ENCODE measurements around the gene PDLIM4.

PDLIM4 gene, protein sequence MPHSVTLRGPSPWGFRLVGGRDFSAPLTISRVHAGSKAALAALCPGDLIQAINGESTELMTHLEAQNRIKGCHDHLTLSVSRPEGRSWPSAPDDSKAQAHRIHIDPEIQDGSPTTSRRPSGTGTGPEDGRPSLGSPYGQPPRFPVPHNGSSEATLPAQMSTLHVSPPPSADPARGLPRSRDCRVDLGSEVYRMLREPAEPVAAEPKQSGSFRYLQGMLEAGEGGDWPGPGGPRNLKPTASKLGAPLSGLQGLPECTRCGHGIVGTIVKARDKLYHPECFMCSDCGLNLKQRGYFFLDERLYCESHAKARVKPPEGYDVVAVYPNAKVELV

DNA sequence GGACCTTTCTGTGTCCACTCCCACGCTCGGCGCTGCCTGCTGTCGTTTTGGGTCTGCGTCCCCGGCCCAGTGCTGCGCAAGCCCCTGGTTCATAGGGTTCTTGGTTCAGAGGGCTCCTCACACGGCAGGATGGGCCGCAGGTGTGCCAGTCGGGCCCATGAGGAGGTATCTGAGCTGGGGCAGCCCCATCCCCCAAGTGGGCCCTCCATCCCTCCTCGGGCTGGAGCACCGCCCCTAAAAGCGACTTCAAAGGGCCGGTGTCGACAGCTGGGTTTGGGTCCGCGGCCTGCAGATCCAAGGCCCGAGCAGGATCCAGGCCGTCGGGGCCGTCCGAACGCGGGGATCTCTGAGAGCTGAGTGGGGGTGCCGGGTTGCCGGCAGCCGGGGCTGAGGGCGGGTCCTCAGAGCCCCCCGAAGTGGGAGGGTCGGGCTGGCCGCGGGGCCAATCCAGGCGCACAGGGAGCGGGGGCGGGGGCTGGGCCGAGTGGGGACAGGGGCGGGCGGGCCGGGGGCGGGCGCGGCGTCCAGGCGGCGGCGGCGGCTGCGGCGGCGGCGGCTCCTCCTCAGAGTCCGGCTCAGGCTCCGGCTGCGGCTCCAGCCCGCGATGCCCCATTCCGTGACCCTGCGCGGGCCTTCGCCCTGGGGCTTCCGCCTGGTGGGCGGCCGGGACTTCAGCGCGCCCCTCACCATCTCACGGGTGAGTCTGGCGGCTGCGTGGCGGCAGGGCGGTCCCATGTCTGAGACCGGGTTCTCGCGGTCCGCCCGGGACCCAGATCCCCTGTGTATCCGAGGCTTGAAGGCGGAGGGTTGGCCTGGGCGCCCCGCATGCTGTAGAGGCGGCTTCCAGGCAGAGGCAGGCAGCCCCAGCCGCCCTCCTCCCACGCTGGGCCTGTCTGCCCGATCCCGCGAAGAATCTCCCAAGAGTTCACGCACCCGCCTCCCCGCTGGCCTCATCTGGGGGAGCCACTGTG lies at the start of gene PDLIM4:
Gene PDLIM4 (plus strand): TSS at position 566 of the 971 bp plus-strand sequence. CDS start 39 bp downstream, at position 605.
- no peak for ATAC-seq (ENCODE audit: low read depth)
- peaks cover 13% of the 10 kb centered on the region for H3K27me3 Mint-ChIP-seq
- peak within 1 kb of the TSS; percentile 43 for H3K4me3 Mint-ChIP-seq

GRCh38 chr5:132207778-132208177 lies 49.7 kb upstream of the PDLIM4 start:
- Mint-ChIP-seq H3K4me3 (no peak overlapping the region), H3K36me3 (no peaks in the 10 kb centered on the region), H3K9me3 (peaks cover 1% of the 10 kb centered on the region), H3K27ac (no peak overlapping the region), H3K27me3 (peaks cover 6% of the 10 kb centered on the region), H3K4me1 (peaks cover 7% of the 10 kb centered on the region)
- DNase-seq (ENCODE audit: low spot score in 2 of 2) = no peak
- no peak for ATAC-seq (ENCODE audit: low read depth)

More for the DNA sequence above, at the start of gene PDLIM4:
- Mint-ChIP-seq H3K36me3 (no peaks in the 10 kb centered on the region), H3K9me3 (no peaks in the 10 kb centered on the region), H3K4me1 (no peaks in the 10 kb centered on the region), H3K27ac (no peak within 1 kb of the TSS)
- DNase-seq (ENCODE audit: low spot score in 2 of 2) = no peak

DNA sequence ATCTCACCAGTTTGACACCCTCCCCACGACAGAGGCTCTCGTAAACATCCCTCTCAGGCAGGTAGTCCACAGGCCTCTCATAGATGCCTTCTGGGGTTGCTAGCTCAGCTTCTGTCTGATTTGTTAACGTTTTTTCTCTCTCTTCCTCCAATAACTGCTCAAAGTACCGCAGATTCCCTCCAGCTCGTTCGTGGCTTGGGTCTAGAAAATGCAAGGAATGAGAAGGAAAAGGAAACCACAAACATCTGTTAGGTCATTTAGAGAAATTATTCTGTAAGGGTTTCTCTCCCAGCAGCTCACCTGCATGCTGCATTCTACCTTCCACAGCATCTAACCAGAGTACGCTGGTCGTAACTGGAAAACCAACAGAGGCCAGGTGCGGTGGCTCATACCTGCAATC lies 48.4 kb upstream of the PDLIM4 start:
- H3K36me3 Mint-ChIP-seq = no peaks in the 10 kb centered on the region
- H3K4me3 Mint-ChIP-seq = no peak overlapping the region
- H3K9me3 Mint-ChIP-seq = peaks cover 1% of the 10 kb centered on the region
- no peak overlapping the region for H3K27ac Mint-ChIP-seq
- no peak for DNase-seq (ENCODE audit: low spot score in 2 of 2)
- peaks cover 7% of the 10 kb centered on the region for H3K4me1 Mint-ChIP-seq
- H3K27me3 Mint-ChIP-seq = peaks cover 6% of the 10 kb centered on the region
- no peak for ATAC-seq (ENCODE audit: low read depth)

- DNase-seq (ENCODE audit: low spot score in 2 of 2) = no peak
- H3K36me3 Mint-ChIP-seq = no peaks in the 10 kb centered on the region
- ATAC-seq (ENCODE audit: low read depth) = no peak
- peaks cover 6% of the 10 kb centered on the region for H3K4me1 Mint-ChIP-seq
- H3K27ac Mint-ChIP-seq = no peak overlapping the region
- peaks cover 1% of the 10 kb centered on the region for H3K9me3 Mint-ChIP-seq
- H3K27me3 Mint-ChIP-seq = peaks cover 6% of the 10 kb centered on the region
- no peak overlapping the region for H3K4me3 Mint-ChIP-seq
Observed at GRCh38 chr5:132209901-132210545, 47.5 kb upstream of the PDLIM4 start.

DNA sequence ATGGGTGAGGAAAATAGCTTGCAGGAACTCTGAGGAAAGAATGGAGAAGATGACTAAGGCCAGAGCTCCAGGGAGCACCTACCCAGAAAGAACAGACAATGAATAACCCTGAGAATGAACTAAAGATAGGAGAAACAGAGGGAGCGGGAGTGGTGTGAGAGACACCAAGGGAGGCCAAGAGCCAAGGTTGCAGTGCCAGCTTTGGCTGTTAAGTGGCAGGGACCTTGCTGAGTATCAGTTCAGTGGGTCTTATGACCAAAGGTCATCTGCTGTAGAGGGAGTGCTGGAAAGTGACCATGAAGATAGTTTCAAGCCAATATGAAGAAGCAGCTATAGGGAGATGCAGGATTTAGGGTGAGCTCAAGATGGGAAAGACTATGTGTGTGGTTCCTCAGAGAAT lies 46.6 kb upstream of the PDLIM4 start:
- no peak for DNase-seq (ENCODE audit: low spot score in 2 of 2)
- no peak overlapping the region for H3K27ac Mint-ChIP-seq
- H3K4me1 Mint-ChIP-seq = peaks cover 2% of the 10 kb centered on the region
- H3K4me3 Mint-ChIP-seq = no peak overlapping the region
- no peaks in the 10 kb centered on the region for H3K36me3 Mint-ChIP-seq
- peaks cover 2% of the 10 kb centered on the region for H3K27me3 Mint-ChIP-seq
- no peak for ATAC-seq (ENCODE audit: low read depth)
- peaks cover 1% of the 10 kb centered on the region for H3K9me3 Mint-ChIP-seq

GRCh38 chr5:132211787-132212186 lies 45.7 kb upstream of the PDLIM4 start:
- no peak overlapping the region for H3K27ac Mint-ChIP-seq
- H3K4me3 Mint-ChIP-seq = no peak overlapping the region
- H3K4me1 Mint-ChIP-seq = peaks cover 2% of the 10 kb centered on the region
- H3K27me3 Mint-ChIP-seq = peaks cover 2% of the 10 kb centered on the region
- no peak for ATAC-seq (ENCODE audit: low read depth)
- peaks cover 1% of the 10 kb centered on the region for H3K9me3 Mint-ChIP-seq
- DNase-seq (ENCODE audit: low spot score in 2 of 2) = no peak
- H3K36me3 Mint-ChIP-seq = no peaks in the 10 kb centered on the region

DNA sequence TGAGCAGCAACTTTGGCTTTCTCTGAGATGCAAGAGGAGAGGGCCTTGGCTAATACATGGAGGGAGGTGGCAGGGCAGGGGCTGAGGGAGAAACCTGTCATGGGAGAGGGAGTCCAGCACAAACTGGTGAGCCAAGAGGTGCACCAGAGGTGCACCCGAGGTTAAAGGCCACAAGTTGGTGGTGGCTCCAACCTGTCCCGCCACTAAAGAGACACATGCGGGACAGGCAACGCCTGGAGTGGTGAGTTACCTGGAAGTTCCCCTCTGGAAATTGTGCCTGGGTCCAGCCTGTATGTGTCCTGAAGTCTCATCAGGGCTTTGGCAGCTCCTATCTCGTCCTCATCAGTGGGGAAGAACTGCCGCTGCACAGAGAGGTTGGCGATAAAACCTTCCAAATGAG lies 43.8 kb upstream of the PDLIM4 start:
- H3K4me1 Mint-ChIP-seq = no peaks in the 10 kb centered on the region
- ATAC-seq (ENCODE audit: low read depth) (no peak), DNase-seq (ENCODE audit: low spot score in 2 of 2) (no peak)
- no peak overlapping the region for H3K27ac Mint-ChIP-seq
- no peaks in the 10 kb centered on the region for H3K27me3 Mint-ChIP-seq
- no peaks in the 10 kb centered on the region for H3K9me3 Mint-ChIP-seq
- H3K36me3 Mint-ChIP-seq = no peaks in the 10 kb centered on the region
- H3K4me3 Mint-ChIP-seq = no peak overlapping the region

DNA sequence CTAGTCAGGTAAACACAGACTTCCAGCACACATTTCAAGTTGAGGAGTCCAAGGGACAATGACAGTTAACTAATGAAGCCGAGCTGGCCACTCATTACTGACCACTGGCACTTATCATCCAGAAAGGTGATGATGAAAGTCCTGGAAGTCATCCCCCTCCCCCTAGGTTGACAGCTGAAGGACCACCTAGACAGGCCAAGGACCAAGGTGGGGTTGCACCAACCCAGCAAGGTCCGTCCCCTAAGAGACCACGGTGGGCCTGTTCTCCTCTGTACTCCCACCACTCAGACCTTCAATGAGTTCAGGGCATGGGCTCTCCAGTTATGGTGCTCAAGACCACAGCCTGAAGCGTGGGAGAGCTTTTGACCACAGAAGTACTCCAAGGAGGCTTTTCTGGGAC lies 43.0 kb upstream of the PDLIM4 start:
- Mint-ChIP-seq H3K9me3 (no peaks in the 10 kb centered on the region), H3K27ac (no peak overlapping the region), H3K4me3 (no peak overlapping the region), H3K36me3 (no peaks in the 10 kb centered on the region), H3K4me1 (no peaks in the 10 kb centered on the region), H3K27me3 (no peaks in the 10 kb centered on the region)
- ATAC-seq (ENCODE audit: low read depth) (no peak), DNase-seq (ENCODE audit: low spot score in 2 of 2) (no peak)

DNA sequence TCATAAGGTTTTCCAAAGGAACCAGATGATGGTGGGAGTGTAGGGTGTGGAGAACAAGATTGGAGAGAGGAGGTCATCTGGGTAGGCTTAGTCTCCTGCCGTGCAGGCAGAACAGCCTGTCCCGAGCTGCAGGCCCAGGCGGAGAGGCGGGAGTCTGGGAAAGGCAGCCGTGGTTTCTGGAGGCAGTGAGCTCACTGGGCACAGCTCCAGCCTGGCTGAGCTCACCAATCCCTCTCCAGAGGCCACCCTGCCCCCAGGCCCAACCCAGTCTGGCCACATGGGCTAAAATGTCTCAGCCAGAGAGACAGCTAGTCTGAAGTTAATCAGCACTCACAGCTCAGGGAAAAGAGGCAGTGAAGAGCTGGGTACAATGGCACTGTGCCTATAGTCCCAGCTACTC lies 42.2 kb upstream of the PDLIM4 start:
- Mint-ChIP-seq H3K4me3 (no peak overlapping the region), H3K4me1 (no peaks in the 10 kb centered on the region), H3K27me3 (no peaks in the 10 kb centered on the region), H3K9me3 (no peaks in the 10 kb centered on the region), H3K27ac (no peak overlapping the region), H3K36me3 (no peaks in the 10 kb centered on the region)
- ATAC-seq (ENCODE audit: low read depth) (no peak), DNase-seq (ENCODE audit: low spot score in 2 of 2) (no peak)

GRCh38 chr5:132218321-132218720 lies 39.2 kb upstream of the PDLIM4 start:
- ATAC-seq (ENCODE audit: low read depth) (no peak), DNase-seq (ENCODE audit: low spot score in 2 of 2) (no peak)
- Mint-ChIP-seq H3K27ac (no peak overlapping the region), H3K27me3 (no peaks in the 10 kb centered on the region), H3K4me3 (no peak overlapping the region), H3K36me3 (no peaks in the 10 kb centered on the region), H3K4me1 (peaks cover 11% of the 10 kb centered on the region), H3K9me3 (no peaks in the 10 kb centered on the region)

DNA sequence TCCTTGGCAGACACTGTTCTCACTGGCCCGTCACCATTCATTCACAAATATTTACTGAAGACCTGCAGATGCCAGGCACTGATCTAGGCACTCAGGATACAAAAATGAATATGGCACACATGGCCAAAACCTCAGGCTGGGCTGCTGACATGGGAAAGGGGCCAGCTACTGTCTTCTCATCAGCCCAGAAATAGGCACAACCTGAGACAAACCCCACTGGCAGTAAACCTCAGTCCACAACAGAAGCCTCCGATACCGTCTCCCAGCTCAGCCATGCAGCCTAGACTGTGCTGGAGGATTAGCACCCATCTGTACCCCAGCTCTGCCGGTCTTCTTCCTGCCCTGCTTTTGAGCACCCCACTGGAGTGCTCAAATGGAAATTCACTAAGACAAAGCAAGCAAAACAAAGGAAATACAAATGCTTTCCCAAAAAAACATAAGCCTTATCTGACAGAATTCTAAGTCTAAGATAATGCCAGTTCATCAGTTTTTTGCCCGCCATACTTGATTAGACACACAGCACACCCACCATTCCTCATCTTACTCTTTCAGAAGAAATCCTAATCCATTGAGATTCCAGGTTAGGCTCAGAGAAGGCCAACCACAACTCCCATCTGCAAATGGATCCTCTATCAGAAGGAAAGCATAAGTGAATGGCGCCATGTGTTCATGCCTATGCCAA lies 38.1 kb upstream of the PDLIM4 start:
- Mint-ChIP-seq H3K4me1 (peaks cover 14% of the 10 kb centered on the region), H3K4me3 (no peak overlapping the region), H3K9me3 (no peaks in the 10 kb centered on the region), H3K27me3 (no peaks in the 10 kb centered on the region), H3K27ac (no peak overlapping the region), H3K36me3 (no peaks in the 10 kb centered on the region)
- DNase-seq (ENCODE audit: low spot score in 2 of 2) (no peak), ATAC-seq (ENCODE audit: low read depth) (no peak)

DNA sequence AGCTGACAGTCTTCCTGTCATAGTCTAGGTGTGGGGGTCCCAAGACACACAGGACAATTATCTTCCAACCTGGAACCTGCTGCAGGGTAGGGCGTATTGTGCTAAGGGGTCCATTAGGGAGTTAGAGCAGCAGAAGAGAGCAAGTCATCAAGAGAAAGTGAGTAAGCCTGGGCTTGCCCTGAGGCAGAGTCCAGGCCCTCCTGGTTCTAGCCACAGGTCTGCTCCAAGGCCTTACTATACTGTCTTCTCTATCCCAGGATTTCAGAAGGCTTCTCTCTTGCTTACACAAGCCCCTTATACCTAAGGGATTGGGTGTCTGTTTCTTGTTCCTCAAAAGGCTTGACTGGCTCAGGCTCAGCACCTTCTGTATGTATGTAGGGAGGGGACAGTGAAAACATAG lies 37.5 kb upstream of the PDLIM4 start:
- no peak overlapping the region for H3K4me3 Mint-ChIP-seq
- H3K27ac Mint-ChIP-seq = no peak overlapping the region
- H3K4me1 Mint-ChIP-seq = peaks cover 14% of the 10 kb centered on the region
- ATAC-seq (ENCODE audit: low read depth) = no peak
- H3K9me3 Mint-ChIP-seq = no peaks in the 10 kb centered on the region
- DNase-seq (ENCODE audit: low spot score in 2 of 2) = no peak
- H3K27me3 Mint-ChIP-seq = no peaks in the 10 kb centered on the region
- no peaks in the 10 kb centered on the region for H3K36me3 Mint-ChIP-seq

DNA sequence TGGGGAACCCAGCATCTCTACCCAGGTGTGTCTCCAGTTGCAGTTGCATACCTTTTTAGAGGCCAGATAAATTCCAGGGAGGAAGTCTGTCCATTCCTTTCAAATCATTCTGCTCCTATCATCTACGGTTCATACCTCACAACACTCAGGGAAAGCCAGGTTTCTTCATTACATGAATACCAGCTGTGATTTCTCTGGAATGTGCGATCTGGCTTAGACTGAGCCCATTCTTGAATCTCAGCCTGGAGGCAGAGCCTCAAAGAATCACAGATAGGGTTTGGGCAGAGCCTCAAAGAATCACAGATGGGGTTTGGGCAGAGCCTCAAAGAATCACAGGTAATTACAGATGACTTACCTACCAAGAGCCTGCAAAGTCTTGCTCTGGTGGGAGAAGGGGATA lies 37.0 kb upstream of the PDLIM4 start:
- ATAC-seq (ENCODE audit: low read depth) (no peak), DNase-seq (ENCODE audit: low spot score in 2 of 2) (no peak)
- peaks cover 14% of the 10 kb centered on the region for H3K4me1 Mint-ChIP-seq
- no peaks in the 10 kb centered on the region for H3K36me3 Mint-ChIP-seq
- H3K27ac Mint-ChIP-seq = no peak overlapping the region
- no peaks in the 10 kb centered on the region for H3K9me3 Mint-ChIP-seq
- no peak overlapping the region for H3K4me3 Mint-ChIP-seq
- peaks cover 4% of the 10 kb centered on the region for H3K27me3 Mint-ChIP-seq
